NCI-H2196 (cell line): Measurements from ENCODE around the gene RIGI.
A peak's percentile ranks its signal among the peaks of the same experiment; 100 is the strongest.
"Not testable (repeated sequence)": the region's sequence is repeated elsewhere in the genome, so short reads cannot be mapped to it uniquely, and the experiment has no call there.

Source experiments
- DNase-seq: peaks from one replicate; lab custom pipeline; 2025; ENCODE audit not compliant: unreplicated experiment; lab: John Stamatoyannopoulos, UW

RIGI gene

DNA sequence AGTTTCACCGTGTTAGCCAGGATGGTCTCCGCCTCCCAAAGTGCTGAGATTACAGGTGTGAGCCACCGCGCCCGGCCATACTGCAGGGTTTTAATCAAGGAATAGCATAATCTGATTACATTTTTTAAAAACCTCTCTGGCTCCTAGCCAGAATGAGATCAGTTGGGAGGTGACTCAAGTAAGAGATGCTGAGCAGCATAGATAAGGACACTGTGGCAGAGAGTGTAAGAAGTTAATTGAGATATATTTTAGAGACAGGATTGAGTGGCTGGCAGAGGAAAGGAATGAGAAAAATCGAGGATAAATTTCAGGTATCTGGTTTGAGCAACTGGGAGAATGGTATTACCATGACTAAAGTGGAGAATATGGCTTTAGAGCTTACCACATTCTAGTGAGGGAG is 7.3 kb upstream of the RIGI start:
- no peak for DNase-seq

DNA sequence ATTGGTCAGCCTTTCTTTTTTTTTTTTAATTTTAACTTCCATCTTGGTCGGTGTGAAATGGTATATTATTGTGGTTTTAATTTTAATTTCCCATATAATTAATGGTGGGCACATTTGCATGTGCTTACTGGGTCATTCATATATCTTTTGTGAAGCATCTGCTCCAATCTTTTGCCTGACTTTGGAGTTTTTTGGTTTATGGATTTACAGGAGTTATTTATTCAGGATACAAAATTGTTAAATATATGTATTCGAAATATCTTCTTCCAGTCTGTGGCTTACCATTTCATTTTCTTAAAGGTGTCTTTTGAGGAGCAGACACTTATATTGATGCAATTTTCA is 682 bp upstream of the RIGI start:
- DNase-seq, result no peak

DNA sequence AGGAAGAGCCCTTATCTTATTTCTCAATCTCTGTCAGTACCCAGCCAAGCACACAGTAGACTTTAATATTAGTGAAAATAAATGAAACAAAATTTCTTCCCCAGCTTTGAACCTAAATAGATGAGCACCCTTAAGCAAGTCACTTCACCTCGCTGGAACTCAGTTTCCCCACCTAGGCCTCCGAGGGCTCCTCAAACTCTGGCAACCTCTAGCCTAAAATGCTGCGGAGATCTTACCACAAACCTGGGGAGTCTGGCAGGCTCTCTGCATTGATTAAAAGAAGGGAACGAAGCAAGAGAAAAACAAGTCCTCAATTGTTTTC is 326 bp downstream of the RIGI start:
- no peak for DNase-seq

DNA sequence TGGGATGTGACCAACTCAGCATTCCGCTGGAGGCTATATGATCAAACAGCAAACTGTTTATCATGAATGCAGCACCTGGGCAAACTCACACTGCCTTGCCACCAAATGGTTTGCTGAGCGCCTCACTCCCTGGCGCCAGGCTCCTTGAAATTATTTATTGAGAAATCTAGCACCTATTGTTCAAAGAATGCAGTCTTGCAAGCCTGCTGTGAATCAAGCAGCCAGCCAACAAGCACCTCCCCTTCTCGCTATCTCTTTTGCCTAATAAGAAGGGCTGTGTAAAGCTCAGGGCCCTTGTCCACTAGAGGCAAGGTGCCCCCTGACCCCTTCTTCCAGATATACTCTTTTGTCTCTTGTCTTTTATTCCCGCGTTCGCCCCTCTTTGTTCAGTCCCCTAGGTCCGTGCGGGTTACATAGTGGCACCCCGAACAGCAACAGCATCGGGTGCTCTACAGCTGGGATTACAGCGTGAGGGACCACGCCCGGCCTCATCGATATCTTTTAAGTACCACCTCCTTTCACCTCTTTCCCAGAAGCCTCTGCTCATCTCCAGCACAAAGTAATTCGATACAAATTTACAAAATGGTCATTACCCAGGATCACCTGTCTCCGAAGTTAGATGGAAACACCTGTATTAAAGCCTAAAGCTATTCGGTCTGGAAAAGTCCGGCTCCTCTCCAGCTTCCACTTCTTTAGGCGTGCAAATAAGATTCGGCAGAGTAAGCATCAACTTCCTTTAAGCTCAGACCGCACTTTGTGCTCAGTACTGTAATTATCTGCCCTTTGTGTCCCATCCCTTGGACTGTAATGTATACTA is 896 bp downstream of the RIGI start:
- peak; percentile 35 for DNase-seq

DNA sequence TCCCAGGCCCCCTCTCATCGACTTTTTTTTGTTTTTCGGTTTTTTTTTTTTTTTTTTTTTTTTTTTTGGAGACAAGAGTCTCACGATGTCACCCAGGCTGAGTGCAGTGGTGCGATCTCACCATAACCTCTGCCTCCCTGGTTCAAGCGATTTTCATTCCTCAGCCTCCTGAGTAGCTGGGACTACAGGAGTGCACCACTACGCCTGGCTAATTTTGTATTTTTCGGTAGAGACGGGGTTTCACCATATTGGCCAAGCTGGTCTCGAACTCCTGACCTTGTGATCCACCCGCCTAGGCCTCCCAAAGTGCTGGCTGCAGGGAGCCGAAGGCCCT is 1.5 kb downstream of the RIGI start:
- DNase-seq, result not testable (repeated sequence)

DNA sequence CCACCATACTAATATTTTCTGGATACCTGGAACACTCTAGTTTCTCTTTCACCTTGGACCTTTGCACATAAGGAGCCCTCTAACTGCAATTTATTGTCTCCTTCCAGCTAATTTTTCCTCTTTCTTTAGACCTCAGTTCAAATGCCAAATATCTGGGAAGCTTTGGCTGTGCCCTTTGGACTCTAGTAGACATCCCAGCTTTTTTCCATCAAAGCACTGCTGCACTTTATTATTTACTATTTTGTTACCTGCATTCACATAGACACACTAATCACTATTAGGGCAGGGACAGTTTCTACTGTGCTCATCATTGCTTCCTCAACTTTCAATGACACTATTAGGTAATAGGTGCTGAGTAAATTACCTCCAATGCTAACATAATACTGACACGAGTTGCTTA is 2.1 kb downstream of the RIGI start:
- no peak for DNase-seq

DNA sequence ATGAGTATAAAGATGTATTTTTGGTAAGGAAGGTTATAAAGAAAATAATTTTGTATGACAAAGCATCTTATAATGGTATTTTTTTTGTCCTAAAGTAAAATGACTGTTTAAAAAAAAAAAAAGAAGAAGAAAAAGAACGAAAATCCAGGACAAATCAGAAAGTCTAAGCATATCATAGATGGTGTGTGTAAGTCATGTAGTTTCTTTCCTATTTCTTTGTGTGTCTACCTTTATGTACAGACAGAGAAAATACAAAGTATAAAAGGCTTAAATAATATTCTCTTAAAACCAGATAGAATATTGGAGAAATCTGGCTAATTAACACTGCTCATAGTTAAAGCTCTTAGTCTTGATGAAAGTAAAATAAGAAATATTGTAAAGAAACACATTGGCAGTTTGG is 7.7 kb downstream of the RIGI start:
- DNase-seq, result no peak

DNA sequence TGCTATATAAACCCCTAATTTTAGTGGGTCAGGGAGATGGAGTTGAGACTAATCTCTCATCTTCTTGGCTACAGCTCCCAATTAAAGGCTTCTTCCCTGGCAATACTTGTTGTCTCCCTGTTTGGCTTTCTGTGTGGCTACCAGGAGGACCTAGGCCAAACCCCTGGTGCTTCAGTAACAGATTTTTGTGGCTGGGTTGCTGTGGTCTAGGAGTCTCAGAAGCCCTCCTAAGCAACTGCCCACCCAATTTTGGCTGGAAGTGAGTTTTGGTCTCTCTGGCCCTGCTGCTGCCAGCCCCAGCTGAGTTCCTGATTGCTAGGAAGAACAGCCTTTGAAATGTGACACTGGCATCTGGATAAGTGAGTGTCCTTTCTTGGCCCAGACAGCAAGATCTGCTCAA is 9.8 kb downstream of the RIGI start:
- no peak for DNase-seq

DNA sequence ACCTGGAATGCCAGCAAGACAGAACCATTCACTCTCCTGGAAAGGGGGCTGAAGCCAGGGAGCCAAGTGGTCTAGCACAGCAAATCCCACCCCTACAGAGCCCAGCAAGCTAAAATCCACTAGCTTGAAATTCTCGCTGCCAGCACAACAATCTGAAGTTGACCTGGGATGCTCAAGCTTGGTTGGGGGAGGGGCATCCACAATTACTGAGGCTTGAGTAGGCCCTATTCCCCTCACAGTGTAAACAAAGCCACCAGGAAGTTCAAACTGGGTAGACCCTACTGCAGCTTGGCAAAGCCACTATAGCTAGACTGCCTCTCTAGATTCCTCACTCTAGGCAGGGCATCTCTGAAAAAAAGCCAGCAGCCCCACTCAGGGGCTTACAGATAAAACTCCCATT is 17.3 kb downstream of the RIGI start:
- no peak for DNase-seq

DNA sequence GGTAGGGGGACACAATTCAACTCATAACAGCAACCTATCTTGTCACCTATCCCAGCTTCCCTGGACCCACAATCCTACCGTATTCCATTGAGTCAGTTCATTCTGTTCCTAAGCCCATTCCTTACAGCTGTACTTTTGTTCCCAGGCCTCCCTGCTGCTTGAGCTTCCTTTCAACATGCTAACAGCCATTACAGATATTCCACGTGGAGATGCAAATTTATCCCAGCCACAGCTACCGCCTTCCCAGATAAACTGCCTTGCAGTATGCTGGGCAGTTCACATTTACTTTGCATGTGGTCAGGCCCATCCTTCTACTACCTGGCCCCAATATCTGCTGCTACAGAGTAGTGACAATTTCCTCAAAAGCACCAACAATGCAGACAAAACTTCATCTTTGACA is 23.0 kb downstream of the RIGI start:
- no peak for DNase-seq

DNA sequence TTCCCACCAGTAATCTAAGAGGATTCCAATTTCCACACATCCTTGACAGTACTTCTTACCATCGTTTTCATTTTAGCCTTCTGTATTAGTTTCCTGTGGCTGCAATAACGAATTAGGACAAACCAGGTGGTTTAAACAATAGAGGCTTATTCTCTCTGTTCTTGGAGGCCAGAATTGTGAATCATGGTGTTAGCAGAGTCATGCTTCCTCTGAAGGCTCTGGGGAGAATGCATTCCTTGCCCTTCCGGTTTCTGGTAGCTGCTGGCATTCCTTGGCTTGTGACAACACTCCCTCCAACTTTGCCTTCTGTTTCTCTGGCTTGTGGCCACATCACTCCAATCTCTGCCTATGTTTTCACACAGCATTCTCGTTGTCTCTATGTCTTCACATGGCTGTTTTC is 23.5 kb downstream of the RIGI start:
- no peak for DNase-seq

DNA sequence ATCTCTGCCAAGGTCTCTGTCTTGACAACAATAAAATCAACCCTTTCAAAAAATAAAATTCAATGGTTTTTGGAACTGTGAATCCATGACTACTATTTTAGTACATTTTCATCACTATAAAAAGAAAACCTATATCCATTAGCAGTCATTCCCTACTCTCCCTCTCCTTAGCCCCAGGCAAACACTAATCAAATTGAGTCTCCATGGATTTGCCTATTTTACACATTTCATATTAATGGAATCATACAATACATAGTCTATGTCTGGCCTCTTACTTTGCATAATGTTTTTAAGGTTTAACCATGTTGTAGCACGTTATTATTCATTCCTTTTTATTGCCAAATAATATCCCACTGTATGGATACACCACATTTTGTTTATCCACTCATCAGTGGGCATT is 24.1 kb downstream of the RIGI start:
- no peak for DNase-seq

DNA sequence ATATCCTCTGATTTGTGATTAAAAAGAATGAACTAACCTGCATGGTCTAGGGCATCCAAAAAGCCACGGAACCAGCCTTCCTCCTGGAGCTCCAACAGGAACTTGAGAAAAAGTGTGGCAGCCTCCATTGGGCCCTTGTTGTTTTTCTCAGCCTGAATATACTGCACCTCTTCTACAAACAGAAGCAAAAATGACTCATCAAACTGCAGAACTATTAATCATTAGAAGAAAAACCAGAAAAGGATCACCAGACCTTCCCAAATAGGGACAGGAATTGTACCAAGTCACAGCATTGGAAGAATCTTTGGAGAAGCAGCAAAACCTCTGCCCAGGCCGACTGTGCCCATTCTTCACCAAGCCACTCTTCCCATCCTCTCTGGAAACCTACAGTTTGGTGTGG is 25.2 kb downstream of the RIGI start:
- DNase-seq, result no peak

DNA sequence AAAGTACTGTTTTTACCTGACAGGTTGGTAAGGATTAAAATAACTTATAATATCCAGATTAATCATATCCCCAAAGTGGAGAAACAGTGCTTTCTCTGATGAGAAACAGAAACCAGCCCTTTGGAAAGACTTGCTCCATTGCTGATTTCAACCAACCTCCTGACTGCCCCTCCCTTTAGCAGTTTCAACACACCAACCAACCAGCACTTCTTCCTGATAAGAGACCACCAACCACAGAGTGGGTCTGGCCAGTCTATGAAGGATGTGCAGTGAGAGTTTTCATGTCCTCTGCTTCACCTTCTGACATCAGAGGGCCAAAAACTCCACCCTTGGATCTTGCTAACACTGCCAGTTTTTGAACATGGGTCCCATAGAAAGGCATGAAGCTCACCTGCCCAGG is 28.1 kb downstream of the RIGI start:
- no peak for DNase-seq

DNA sequence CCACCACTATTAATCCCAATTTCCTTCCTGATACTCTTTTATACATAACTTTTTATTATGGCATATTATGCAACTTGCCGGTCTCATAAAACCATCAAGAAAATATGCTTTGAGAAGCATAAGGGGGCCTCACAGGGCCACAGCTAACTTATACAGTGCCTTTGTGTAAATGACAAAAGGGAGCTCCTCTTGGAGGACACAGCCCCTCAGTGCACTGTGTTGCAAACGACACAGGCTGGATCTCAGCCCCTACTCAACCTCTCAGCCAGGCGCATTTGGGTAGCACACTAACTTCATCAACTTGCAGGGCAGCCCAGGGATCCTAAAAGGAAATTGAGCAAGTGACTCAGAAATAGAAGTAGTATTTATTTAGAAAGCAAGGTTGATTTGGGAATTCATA is 35.4 kb downstream of the RIGI start:
- DNase-seq, result no peak

DNA sequence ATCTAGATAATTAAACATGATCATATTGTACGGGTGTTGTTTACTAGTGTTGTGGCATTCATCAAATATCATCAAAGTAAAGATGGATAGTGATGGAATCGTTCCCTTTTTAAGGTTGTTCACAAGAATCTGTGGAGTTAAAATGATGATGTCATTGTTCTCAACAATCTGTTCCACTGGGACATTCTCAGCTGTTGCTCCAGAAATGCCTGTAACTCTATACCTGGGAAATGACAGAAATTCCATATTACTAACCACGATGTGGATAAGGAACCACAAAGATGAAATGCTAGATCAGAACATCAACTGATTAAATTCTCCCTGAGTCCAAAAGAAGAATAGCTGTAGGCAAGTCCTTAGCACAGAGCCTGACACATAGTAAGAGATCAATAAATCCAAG is 38.0 kb downstream of the RIGI start:
- no peak for DNase-seq

DNA sequence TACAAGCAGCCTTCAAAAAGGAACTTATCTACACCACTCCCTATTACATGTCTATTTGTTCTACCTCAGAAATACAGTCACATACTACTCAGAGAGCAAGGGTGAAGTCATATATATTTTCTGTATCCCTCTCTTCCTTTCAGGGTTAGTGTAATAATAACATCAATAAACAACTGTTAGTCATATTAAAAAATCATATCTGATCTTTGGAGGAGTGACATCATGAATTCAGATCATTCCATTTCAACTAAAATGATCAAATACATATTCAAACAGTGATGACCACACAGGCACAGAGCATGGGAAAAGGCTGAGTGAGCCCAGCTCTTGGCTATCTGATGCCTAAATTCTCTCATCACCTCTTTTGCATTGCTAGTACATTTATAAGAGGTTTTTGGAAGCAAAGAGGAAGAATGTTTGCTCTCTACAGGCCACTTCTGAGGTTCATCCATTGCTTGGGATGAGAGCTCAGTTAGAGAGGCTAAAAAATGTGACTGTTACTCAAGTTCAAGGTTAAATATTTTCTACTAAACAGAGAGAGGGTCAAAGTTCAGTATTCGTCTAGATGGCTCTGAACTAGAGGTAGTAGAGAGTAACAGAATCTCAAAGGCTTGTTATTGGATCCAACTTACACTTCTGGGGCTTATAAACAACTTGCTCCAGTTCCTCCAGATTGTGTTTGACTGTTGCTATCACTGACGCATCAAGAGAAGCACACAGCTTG is 39.0 kb downstream of the RIGI start:
- no peak for DNase-seq

DNA sequence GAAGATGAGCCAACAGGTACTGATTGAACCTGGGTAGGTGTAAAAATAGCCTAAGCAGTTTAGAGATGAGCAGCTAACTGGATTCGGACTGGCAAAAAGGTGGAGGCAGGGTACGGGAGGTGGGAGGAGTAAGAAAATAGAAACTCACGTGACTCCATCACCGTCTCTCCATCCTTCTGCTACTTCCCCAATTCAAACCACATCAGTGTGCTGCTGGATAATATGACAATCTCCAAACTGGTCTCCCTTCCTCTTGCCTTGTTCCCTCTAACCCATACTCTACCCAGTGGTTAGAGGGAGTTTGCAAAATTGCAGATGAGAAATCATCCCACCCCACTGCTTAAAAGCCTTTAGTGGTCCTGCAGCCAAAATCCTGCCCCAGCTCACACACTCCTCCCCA is 42.7 kb downstream of the RIGI start:
- DNase-seq, result no peak
